ENCODE data around the gene CREB5.

The CREB5 gene

GRCh38 chr7:28613262-28613661 is 200.9 kb downstream of the CREB5 start:
- peak; percentile 36 for DNase-seq (ENCODE audit: low spot score)

GRCh38 chr7:28615091-28615490 is 202.8 kb downstream of the CREB5 start:
- DNase-seq (ENCODE audit: low spot score), result no peak

- DNase-seq (ENCODE audit: low spot score), result no peak
Observed at GRCh38 chr7:28617308-28617880, 205.1 kb downstream of the CREB5 start.

GRCh38 chr7:28618383-28618782 is 206.1 kb downstream of the CREB5 start:
- no peak for DNase-seq (ENCODE audit: low spot score)

- DNase-seq (ENCODE audit: low spot score), result no peak
Observed at GRCh38 chr7:28619256-28619655, 206.9 kb downstream of the CREB5 start.

GRCh38 chr7:28621369-28621841 is 209.1 kb downstream of the CREB5 start:
- DNase-seq (ENCODE audit: low spot score), result no peak

GRCh38 chr7:28623105-28623730 is 210.9 kb downstream of the CREB5 start:
- DNase-seq (ENCODE audit: low spot score), result peak; percentile 53

GRCh38 chr7:28623863-28624262 is 211.5 kb downstream of the CREB5 start:
- DNase-seq (ENCODE audit: low spot score), result peak; percentile 11

- no peak for DNase-seq (ENCODE audit: low spot score)
Observed at GRCh38 chr7:28625432-28625831, 213.1 kb downstream of the CREB5 start.

- DNase-seq (ENCODE audit: low spot score), result no peak
Observed at GRCh38 chr7:28626221-28626620, 213.9 kb downstream of the CREB5 start.

- DNase-seq (ENCODE audit: low spot score), result peak; percentile 55
Observed at GRCh38 chr7:28626624-28627262, 214.4 kb downstream of the CREB5 start.

- DNase-seq (ENCODE audit: low spot score), result no peak
Observed at GRCh38 chr7:28627263-28627653, 214.9 kb downstream of the CREB5 start.

GRCh38 chr7:28627896-28628295 is 215.6 kb downstream of the CREB5 start:
- no peak for DNase-seq (ENCODE audit: low spot score)

- peak; percentile 15 for DNase-seq (ENCODE audit: low spot score)
Observed at GRCh38 chr7:28629216-28629842, 217.0 kb downstream of the CREB5 start.

- DNase-seq (ENCODE audit: low spot score), result no peak
Observed at GRCh38 chr7:28630350-28630749, 218.0 kb downstream of the CREB5 start.

- DNase-seq (ENCODE audit: low spot score), result no peak
Observed at GRCh38 chr7:28631995-28632394, 219.7 kb downstream of the CREB5 start.

- DNase-seq (ENCODE audit: low spot score), result no peak
Observed at GRCh38 chr7:28638914-28639313, 226.6 kb downstream of the CREB5 start.

- DNase-seq (ENCODE audit: low spot score), result no peak
Observed at GRCh38 chr7:28640001-28640400, 227.7 kb downstream of the CREB5 start.

- DNase-seq (ENCODE audit: low spot score), result no peak
Observed at GRCh38 chr7:28641752-28642545, 229.6 kb downstream of the CREB5 start.

GRCh38 chr7:28643188-28643569 is 230.9 kb downstream of the CREB5 start:
- DNase-seq (ENCODE audit: low spot score), result no peak

- no peak for DNase-seq (ENCODE audit: low spot score)
Observed at GRCh38 chr7:28643584-28644340, 231.4 kb downstream of the CREB5 start.

All from RKO (cell line).